DND-41 (cell line): ENCODE results near the gene SLC4A5.

ENCODE experiments used
- ATAC-seq: fragments of 200-7000 bp; cut with Tn5 transposase; 3 replicates; pipeline ENCODE4 v1.9.1; 2021; ENCODE audit warnings: low read depth; ENCODE audit not compliant: insufficient read depth
- DNase-seq: peaks from one replicate; pipeline ENCODE4 v3.0.0-alpha.2; 2020
- H2AFZ ChIP-seq: 2 replicates; pipeline ENCODE4 v1.6.0; 2012; ENCODE audit warnings: low read depth, low read length
- H3K27ac ChIP-seq: 2 replicates; pipeline ENCODE4 v1.5.1; 2012; ENCODE audit warnings: low read length, inconsistent platforms
- H3K27me3 ChIP-seq: fragments of 200-600 bp; sonication (generic); 2 replicates; pipeline ENCODE4 v1.6.0; 2012; ENCODE audit warnings: low read length, mild to moderate bottlenecking, inconsistent platforms; ENCODE audit not compliant: insufficient read depth, poor library complexity
- H3K36me3 ChIP-seq: 2 replicates; pipeline ENCODE4 v1.5.1; 2012; ENCODE audit warnings: low read length, inconsistent platforms; ENCODE audit not compliant: insufficient read depth
- H3K4me1 ChIP-seq: 2 replicates; pipeline ENCODE4 v1.5.1; 2012; ENCODE audit warnings: mild to moderate bottlenecking, low read length; ENCODE audit not compliant: insufficient read depth
- H3K4me2 ChIP-seq: 2 replicates; pipeline ENCODE4 v1.6.0; 2012; ENCODE audit warnings: mild to moderate bottlenecking, moderate library complexity, low read length, inconsistent platforms; ENCODE audit not compliant: insufficient read depth
- H3K4me3 ChIP-seq, 2 experiments: fragments of 200-600 bp in 1 of 2; shearing (Covaris generic) in 1 of 2; 2 replicates each; pipeline ENCODE4 v1.5.1; 2012 to 2016; ENCODE audit warnings: inconsistent platforms in 2 of 2, low read length in 2 of 2, mild to moderate bottlenecking in 2 of 2, low read depth in 1 of 2, moderate library complexity in 1 of 2
- H3K79me2 ChIP-seq: 2 replicates; pipeline ENCODE4 v1.6.0; 2012; ENCODE audit warnings: low read length, inconsistent platforms; ENCODE audit not compliant: insufficient read depth
- H3K9ac ChIP-seq: 2 replicates; pipeline ENCODE4 v1.6.0; 2012; ENCODE audit warnings: low read depth, mild to moderate bottlenecking, inconsistent platforms, low read length, moderate library complexity
- H3K9me3 ChIP-seq: 2 replicates; pipeline ENCODE4 v1.5.1; 2012; ENCODE audit warnings: low read length, moderate library complexity, mild to moderate bottlenecking, inconsistent platforms; ENCODE audit not compliant: insufficient read depth, severe bottlenecking
- H4K20me1 ChIP-seq: 2 replicates; pipeline ENCODE4 v1.6.0; 2012; ENCODE audit warnings: low read length; ENCODE audit not compliant: insufficient read depth
- EZH2 ChIP-seq: IDR thresholded peaks from 3 replicates; pipeline ENCODE4 v1.6.1; 2012; ENCODE audit warnings: borderline replicate concordance, low read depth, mild to moderate bottlenecking, moderate library complexity, low read length, inconsistent platforms; ENCODE audit not compliant: severe bottlenecking
- TF ChIP-seq, protein P1 (sequence below): IDR thresholded peaks from 2 replicates; pipeline ENCODE4 v1.5.1; 2012; ENCODE audit warnings: borderline replicate concordance, low read length, moderate library complexity, mild to moderate bottlenecking; ENCODE audit not compliant: poor library complexity, severe bottlenecking; ENCODE audit errors: extremely low read depth

Gene SLC4A5

DNA sequence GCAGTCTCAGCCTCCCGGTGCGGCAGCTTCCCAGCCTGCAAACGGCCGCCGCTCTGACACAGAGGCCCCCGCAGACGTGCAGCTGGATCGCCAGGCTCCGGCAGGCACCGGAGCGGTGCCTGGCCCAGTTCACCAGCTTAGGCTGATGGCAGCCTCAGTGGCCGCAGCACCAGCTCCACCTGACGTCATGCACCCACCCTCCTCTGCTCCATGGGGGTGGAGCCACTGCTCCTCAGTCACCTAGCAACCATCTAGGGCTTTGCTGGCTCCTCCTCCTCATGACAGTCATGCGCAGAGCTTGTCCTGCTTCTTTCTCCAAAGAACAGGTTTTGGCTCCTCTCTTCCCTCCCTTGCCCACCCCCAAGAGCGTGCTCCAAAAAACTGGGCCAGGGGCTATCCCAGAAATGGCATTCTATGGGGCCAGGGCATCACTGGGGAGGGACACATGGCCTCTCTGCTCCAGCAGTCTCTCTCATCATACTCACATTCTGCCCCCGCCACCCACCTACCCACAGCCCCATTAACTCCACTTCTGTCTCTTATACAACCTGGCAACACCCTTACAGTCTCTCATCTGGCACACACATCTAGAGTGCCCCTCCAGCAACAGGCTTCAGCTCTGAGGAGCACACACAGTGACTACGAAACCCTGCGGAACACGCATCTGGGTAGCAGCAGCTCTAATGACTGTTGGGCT, 31.4 kb upstream of the SLC4A5 start:
- Histone ChIP-seq H3K9ac (no peak overlapping the region), H3K27ac (no peak overlapping the region)

DNA sequence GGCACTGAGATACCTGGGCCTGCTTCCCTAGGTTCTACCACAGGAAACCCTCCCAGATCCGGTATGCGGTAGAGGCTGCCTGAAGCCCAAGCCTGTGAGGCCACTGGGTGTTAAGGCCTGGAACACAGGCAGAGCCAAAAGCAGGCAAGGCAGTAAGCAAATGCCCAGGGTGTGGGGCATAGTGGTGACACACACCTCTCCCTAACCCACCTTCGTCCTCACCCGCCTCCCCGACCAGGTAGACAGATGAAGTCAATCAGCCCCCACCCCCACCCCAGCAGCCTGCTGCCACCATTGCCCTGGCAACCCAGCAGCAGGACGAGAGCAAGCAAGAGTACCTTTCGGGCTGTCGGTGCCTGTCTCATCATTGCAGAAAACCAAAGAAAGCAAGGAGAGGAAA, 30.8 kb upstream of the SLC4A5 start:
- peaks cover 63% of the 10 kb centered on the region for H3K36me3 ChIP-seq
- no peaks in the 10 kb centered on the region for H3K9me3 ChIP-seq
- ATAC-seq (no peak), DNase-seq (no peak)
- no peaks in the 10 kb centered on the region for H3K4me1 ChIP-seq
- TF ChIP-seq, protein P1, sequence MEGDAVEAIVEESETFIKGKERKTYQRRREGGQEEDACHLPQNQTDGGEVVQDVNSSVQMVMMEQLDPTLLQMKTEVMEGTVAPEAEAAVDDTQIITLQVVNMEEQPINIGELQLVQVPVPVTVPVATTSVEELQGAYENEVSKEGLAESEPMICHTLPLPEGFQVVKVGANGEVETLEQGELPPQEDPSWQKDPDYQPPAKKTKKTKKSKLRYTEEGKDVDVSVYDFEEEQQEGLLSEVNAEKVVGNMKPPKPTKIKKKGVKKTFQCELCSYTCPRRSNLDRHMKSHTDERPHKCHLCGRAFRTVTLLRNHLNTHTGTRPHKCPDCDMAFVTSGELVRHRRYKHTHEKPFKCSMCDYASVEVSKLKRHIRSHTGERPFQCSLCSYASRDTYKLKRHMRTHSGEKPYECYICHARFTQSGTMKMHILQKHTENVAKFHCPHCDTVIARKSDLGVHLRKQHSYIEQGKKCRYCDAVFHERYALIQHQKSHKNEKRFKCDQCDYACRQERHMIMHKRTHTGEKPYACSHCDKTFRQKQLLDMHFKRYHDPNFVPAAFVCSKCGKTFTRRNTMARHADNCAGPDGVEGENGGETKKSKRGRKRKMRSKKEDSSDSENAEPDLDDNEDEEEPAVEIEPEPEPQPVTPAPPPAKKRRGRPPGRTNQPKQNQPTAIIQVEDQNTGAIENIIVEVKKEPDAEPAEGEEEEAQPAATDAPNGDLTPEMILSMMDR = no peak
- no peak for TF ChIP-seq EZH2
- H3K4me2 ChIP-seq = no peak overlapping the region
- H4K20me1 ChIP-seq = peaks cover 25% of the 10 kb centered on the region
- no peaks in the 10 kb centered on the region for H3K27me3 ChIP-seq
- no peak overlapping the region for H3K4me3 ChIP-seq
- H3K27ac ChIP-seq = no peak overlapping the region
- no peak overlapping the region for H3K9ac ChIP-seq
- no peak overlapping the region for H2AFZ ChIP-seq
- H3K79me2 ChIP-seq = peaks cover 9% of the 10 kb centered on the region; the same call in 1 of the 2 replicates

More for the DNA sequence above, 31.4 kb upstream of the SLC4A5 start:
- H3K4me2 ChIP-seq = no peak overlapping the region
- H3K9me3 ChIP-seq = no peaks in the 10 kb centered on the region
- ATAC-seq (peak; percentile 34; the same call in 2 of the 3 replicates), DNase-seq (no peak)
- H3K36me3 ChIP-seq = peaks cover 57% of the 10 kb centered on the region
- no peaks in the 10 kb centered on the region; the same call in none of the 2 replicates for H3K4me1 ChIP-seq
- H3K79me2 ChIP-seq = peaks cover 16% of the 10 kb centered on the region
- no peak overlapping the region for H2AFZ ChIP-seq
- TF ChIP-seq, protein P1 = no peak
- no peaks in the 10 kb centered on the region for H3K27me3 ChIP-seq
- no peak overlapping the region for H3K4me3 ChIP-seq
- H4K20me1 ChIP-seq = peaks cover 32% of the 10 kb centered on the region

DNA sequence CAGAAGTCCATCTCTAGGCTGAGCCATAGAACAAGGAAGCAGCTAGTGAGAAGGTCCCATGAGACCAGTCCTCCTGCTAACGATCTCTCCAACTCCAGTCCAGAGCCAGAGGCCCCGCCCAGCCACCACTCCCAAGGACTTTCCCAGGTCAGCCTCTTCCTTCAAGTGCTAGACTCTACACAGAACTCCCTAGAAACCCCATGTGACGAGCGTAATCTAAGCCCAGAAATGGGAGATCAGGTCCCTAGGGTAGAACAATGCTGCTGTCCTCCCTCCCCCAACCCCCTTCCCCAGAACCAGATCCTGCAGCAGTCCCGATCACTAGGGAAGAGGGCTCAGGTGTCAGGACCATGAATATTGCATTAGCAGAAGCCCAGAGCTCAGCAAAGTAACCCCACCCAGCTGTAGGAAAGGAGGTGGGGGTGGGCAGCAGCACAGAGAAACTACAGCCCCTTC, 30.0 kb upstream of the SLC4A5 start:
- peaks cover 19% of the 10 kb centered on the region for H4K20me1 ChIP-seq
- no peaks in the 10 kb centered on the region for H3K27me3 ChIP-seq
- H3K79me2 ChIP-seq = peaks cover 7% of the 10 kb centered on the region; the same call in 1 of the 2 replicates
- no peak overlapping the region for H3K4me2 ChIP-seq
- H3K4me1 ChIP-seq = no peaks in the 10 kb centered on the region
- H3K9ac ChIP-seq = no peak overlapping the region
- H2AFZ ChIP-seq = no peak overlapping the region
- peaks cover 70% of the 10 kb centered on the region for H3K36me3 ChIP-seq
- no peak overlapping the region for H3K4me3 ChIP-seq
- H3K9me3 ChIP-seq = no peaks in the 10 kb centered on the region
- TF ChIP-seq, protein P1 = no peak
- no peak for ATAC-seq
- no peak overlapping the region for H3K27ac ChIP-seq
- DNase-seq = no peak
